HepG2 (cell line): ENCODE measurements around the gene ZKSCAN4. TPM values are rescaled to one million over a fixed set of nuclear protein-coding genes. Genes with fewer than 3 reads are reported as not detected.

Source experiments
- BHLHE40 ChIP-seq: IDR thresholded peaks from 2 replicates; pipeline ENCODE4 v1.6.1; 2011; ENCODE audit warnings: low read length, improper control_type of control experiment
- DDIT3 ChIP-seq: sonication (generic); formaldehyde crosslinking; IDR thresholded peaks from 2 replicates; pipeline ENCODE4 v1.4.0; 2020; ENCODE audit warnings: mild to moderate bottlenecking, missing genetic modification reagents
- ELK4 ChIP-seq: sonication (generic); formaldehyde crosslinking; IDR thresholded peaks from 2 replicates; pipeline ENCODE4 v1.9.0; 2021; ENCODE audit warnings: missing genetic modification reagents, borderline replicate concordance
- ETS1 ChIP-seq: sonication (generic); formaldehyde crosslinking; IDR thresholded peaks from 2 replicates; pipeline ENCODE4 v1.4.0; 2020; ENCODE audit warnings: missing genetic modification reagents
- GPN1 ChIP-seq: sonication (generic); formaldehyde crosslinking; IDR thresholded peaks from 2 replicates; pipeline ENCODE4 v1.5.1; 2020; ENCODE audit warnings: missing genetic modification reagents, borderline replicate concordance
- HNF4A ChIP-seq: sonication (generic); formaldehyde crosslinking; IDR thresholded peaks from 2 replicates; pipeline ENCODE4 v1.4.0; 2020; ENCODE audit warnings: missing genetic modification reagents
- IKZF5 ChIP-seq: IDR thresholded peaks from 2 replicates; pipeline ENCODE4 v1.6.1; 2018; ENCODE audit warnings: missing genetic modification reagents, mild to moderate bottlenecking, missing compliant biosample characterization
- IRF9 ChIP-seq: sonication (generic); formaldehyde crosslinking; IDR thresholded peaks from 2 replicates; pipeline ENCODE4 v1.8.0; 2022; ENCODE audit warnings: missing genetic modification reagents, mild to moderate bottlenecking, borderline replicate concordance
- MBNL3 ChIP-seq: fragments of 250-450 bp; sonication (Bioruptor Pico); conservative IDR thresholded peaks from 2 replicates; pipeline ENCODE4 v1.8.0; 2022; ENCODE audit warnings: mild to moderate bottlenecking, inconsistent platforms
- NFE2 ChIP-seq: sonication (generic); formaldehyde crosslinking; IDR thresholded peaks from 2 replicates; pipeline ENCODE4 v1.4.0; 2020; ENCODE audit warnings: missing genetic modification reagents
- NR0B2 ChIP-seq: sonication (generic); formaldehyde crosslinking; IDR thresholded peaks from 2 replicates; pipeline ENCODE4 v1.4.0; 2020; ENCODE audit warnings: mild to moderate bottlenecking, missing genetic modification reagents
- NR2F6 ChIP-seq, 2 experiments: IDR thresholded peaks; 2 replicates each; pipeline ENCODE4 v1.6.1; 2016; ENCODE audit warnings: antibody characterized with exemption in 1 of 2, mild to moderate bottlenecking in 1 of 2
- PITX1 ChIP-seq: sonication (generic); formaldehyde crosslinking; IDR thresholded peaks from 2 replicates; pipeline ENCODE4 v1.5.1; 2020; ENCODE audit warnings: mild to moderate bottlenecking, missing genetic modification reagents
- RFXANK ChIP-seq: IDR thresholded peaks from 2 replicates; pipeline ENCODE4 v1.6.1; 2016
- RNF2 ChIP-seq: fragments of 450-650 bp; conservative IDR thresholded peaks from 2 replicates; pipeline ENCODE4 v1.6.1; 2016; ENCODE audit warnings: low read depth
- SNAPC5 ChIP-seq: sonication (generic); formaldehyde crosslinking; IDR thresholded peaks from 2 replicates; pipeline ENCODE4 v1.8.1; 2023; ENCODE audit warnings: mild to moderate bottlenecking, missing genetic modification reagents, borderline replicate concordance
- SP5 ChIP-seq: IDR thresholded peaks from 2 replicates; pipeline ENCODE4 v1.6.1; 2016; ENCODE audit warnings: low read depth, borderline replicate concordance
- ZBTB44 ChIP-seq: sonication (generic); formaldehyde crosslinking; IDR thresholded peaks from 2 replicates; pipeline ENCODE4 v1.4.0; 2020; ENCODE audit warnings: missing genetic modification reagents
- ZNF20 ChIP-seq: sonication (generic); formaldehyde crosslinking; IDR thresholded peaks from 2 replicates; pipeline ENCODE4 v1.4.0; 2020; ENCODE audit warnings: mild to moderate bottlenecking, moderate library complexity, missing genetic modification reagents
- ZNF224 ChIP-seq: sonication (generic); formaldehyde crosslinking; IDR thresholded peaks from 2 replicates; pipeline ENCODE4 v1.5.0; 2020; ENCODE audit warnings: mild to moderate bottlenecking, missing genetic modification reagents
- ZNF234 ChIP-seq: sonication (generic); formaldehyde crosslinking; conservative IDR thresholded peaks from 2 replicates; pipeline ENCODE4 v1.5.1; 2020; ENCODE audit warnings: mild to moderate bottlenecking, missing genetic modification reagents
- ZNF446 ChIP-seq: sonication (generic); formaldehyde crosslinking; IDR thresholded peaks from 2 replicates; pipeline ENCODE4 v1.5.0; 2020; ENCODE audit warnings: mild to moderate bottlenecking, missing genetic modification reagents
- polyA plus RNA-seq, 8 experiments: library from polyadenylated mRNA; depleted of rRNA in 3 of 8; stranded (reverse) in 7 of 8; unstranded in 1 of 8; fragments of >200 nt; fragmentation: Illumina TruSeq in 4 of 8; extraction: Trizol in 4 of 8; gene quantifications; 2 replicates each; pipeline versions ENCODE4 v1.2.1 to v1.2.3, GENCODE V29; 2011 to 2016; ENCODE audit warnings: low read depth in 4 of 8, missing spikeins in 1 of 8, mixed read lengths in 1 of 8; ENCODE audit not compliant: insufficient read depth in 1 of 8
- total RNA-seq, 5 experiments: library from RNA; depleted of rRNA; stranded (reverse); fragments of >200 nt; fragmentation: Illumina TruSeq; extraction: Trizol; gene quantifications; 2 replicates each; pipeline ENCODE4 v1.2.3, GENCODE V29; 2016; ENCODE audit warnings: low read depth in 1 of 5

The ZKSCAN4 gene
- total and polyA plus RNA-seq, 2 of the 13 experiments (the other 11 are each of a cell fraction or from before 2014, with no cell fraction given) = 2.9 to 7.8 TPM

GRCh38 chr6:28225056-28225834, 26.8 kb downstream of the ZKSCAN4 start, which contains the start of gene ZSCAN9 (continued):
- TF ChIP-seq DDIT3 (no peak), GPN1 (CRISPR knock-in tag) (0 out of 2 replicates have a peak, but pooled peaks have one; percentile 18), BHLHE40 (peak; percentile 92), IKZF5 (CRISPR knock-in tag) (peak; percentile 99), ELK4 (no peak), ZNF20 (peak; percentile 71; the same call in 1 of the 2 replicates), ZNF446 (CRISPR knock-in tag) (no peak), PITX1 (CRISPR knock-in tag) (peak; percentile 78; the same call in 1 of the 2 replicates), SNAPC5 (CRISPR knock-in tag) (0 out of 2 replicates have a peak, but pooled peaks have one; percentile 77), RFXANK (CRISPR knock-in tag) (no peak), NFE2 (0 out of 2 replicates have a peak, but pooled peaks have one; percentile 7), ETS1 (CRISPR knock-in tag) (no peak), NR2F6 (IDR thresholded peaks at IDR 0.05) (peak; percentile 33), NR2F6 (CRISPR knock-in tag; IDR thresholded peaks at IDR 0.05) (peak; percentile 64; the same call in 1 of the 2 replicates), MBNL3 (CRISPR knock-in tag) (no peak), NR0B2 (peak; percentile 89), SP5 (CRISPR knock-in tag) (no peak), ZNF234 (CRISPR knock-in tag) (peak; percentile 97), IRF9 (peak; percentile 67; the same call in 1 of the 2 replicates), RNF2 (no peak), HNF4A (no peak; the same call in 1 of the 2 replicates), ZBTB44 (CRISPR knock-in tag) (peak; percentile 87; the same call in 1 of the 2 replicates), ZNF224 (peak; percentile 54; the same call in 1 of the 2 replicates)
